DMS 273 treated with DMSO at 0.1 percent for 48 hours (cell line): ENCODE measurements around the gene JPH4.
A peak's percentile ranks its signal among the peaks of the same experiment; 100 is the strongest.
"Not testable (repeated sequence)": the region's sequence is repeated elsewhere in the genome, so short reads cannot be mapped to it uniquely, and the experiment has no call there.

Experiments
- DNase-seq: peaks from one replicate; lab custom pipeline; 2025; lab: John Stamatoyannopoulos, UW

JPH4 gene

DNA sequence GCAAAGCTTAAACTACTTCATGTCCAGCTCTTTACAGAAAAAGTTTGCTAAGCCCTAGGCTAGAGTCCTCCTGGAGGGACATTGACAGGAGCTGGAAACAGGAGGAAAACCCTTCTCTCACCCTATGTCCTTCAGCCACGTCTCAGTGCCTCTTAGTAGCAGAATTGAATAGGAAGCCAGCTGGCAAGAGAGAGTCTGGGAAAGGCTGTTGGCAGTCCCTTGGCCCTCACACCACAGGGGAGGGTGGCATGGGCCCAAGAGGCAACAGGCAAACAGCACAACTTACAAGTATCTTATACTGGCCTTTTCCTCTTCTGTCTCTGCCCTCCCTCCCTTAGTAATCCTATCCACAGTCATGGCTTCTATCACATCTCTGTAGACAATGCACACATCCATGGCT is 29.9 kb upstream of the JPH4 start:
- peak; percentile 47 for DNase-seq

DNA sequence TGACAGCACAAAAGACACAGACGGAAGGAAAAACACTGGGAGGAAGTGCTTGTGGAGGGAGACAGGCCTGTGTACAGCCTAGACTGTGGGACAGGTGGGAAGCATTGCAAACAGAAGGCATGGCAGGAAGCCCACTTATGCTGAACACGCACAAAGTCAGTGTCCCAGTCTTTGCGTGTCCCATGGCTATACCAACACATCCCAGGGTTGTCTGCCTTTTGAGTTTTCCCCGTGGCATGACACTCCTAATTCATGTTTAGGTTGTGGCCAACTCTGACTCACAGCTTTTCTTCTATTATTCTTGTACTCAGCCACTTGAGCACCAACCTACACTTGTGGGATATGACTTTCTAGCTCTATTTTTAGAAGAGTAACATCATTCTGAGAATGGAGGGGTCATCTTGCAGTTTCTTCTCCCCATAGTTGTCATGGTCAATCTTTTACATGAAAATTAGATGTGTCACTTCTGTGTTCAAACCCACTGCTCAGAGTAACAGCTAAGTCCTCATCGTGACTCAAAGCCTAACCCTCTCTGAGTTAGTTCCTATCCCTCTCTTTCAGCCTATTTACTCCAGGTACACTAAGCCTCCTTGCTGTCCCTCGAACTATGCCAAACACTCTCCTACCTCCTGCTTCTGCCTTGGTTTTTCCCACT is 27.5 kb upstream of the JPH4 start:
- no peak for DNase-seq

DNA sequence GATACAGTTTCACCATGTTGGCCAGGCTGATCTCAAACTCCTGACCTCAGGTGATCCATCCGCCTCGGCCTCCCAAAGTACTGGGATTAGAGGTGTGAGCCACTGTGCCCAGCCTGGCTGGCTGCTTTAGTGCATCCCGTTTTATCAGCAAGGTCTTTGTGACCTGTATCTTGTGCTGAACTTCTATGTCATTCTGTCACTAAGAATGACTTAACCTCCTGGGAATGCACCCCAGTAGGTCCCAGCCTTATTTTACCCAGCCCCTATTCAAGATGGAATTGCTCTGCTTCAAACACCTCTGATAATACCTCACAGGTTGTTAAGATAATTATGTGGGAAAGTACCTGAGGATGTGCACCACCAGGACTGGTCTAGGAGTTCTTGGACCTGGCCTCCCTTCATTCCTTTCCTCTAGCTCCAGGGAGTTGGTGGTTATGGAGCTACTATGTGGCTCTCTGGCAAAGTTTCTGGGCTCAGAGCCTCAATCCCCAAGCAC is 26.1 kb upstream of the JPH4 start:
- DNase-seq, result no peak

DNA sequence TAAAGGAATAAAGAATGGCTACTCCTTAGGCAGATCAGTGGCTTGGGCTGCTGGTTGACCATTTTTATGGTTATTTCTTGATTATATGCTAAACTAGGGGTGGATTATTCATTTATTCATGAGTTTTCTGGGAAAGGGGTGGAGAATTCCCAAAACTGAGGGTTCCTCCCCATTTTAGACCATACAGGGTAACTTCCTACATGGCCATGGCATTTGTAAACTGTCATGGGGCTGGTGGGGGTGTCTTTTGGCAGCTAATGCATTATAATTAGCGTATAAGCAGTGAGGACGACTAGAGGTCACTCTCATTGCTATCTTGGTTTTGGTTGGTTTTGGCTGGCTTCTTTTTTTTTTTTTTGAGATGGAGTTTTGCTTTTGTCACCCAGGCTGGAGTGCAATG is 25.6 kb upstream of the JPH4 start:
- no peak for DNase-seq

DNA sequence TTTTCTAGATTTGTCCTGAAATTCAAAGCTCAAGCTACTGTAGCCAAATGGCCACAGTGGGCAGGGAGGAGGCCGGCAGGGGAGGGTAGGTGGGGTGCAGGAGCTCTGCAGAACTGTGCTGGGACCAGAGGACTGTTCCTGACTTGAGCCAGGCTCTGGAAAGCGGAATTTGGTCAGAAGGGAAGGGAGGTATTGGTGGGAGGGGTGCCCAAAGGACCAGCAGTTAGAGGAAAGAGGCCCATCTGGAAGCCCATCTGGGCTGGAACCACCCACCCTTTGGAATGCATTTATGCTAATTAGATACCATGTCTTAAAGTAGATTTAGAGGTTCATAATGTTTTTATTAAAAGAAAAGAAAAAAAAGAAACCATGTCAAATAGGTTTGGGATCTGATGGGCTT is 24.5 kb upstream of the JPH4 start:
- DNase-seq, result peak; percentile 4

DNA sequence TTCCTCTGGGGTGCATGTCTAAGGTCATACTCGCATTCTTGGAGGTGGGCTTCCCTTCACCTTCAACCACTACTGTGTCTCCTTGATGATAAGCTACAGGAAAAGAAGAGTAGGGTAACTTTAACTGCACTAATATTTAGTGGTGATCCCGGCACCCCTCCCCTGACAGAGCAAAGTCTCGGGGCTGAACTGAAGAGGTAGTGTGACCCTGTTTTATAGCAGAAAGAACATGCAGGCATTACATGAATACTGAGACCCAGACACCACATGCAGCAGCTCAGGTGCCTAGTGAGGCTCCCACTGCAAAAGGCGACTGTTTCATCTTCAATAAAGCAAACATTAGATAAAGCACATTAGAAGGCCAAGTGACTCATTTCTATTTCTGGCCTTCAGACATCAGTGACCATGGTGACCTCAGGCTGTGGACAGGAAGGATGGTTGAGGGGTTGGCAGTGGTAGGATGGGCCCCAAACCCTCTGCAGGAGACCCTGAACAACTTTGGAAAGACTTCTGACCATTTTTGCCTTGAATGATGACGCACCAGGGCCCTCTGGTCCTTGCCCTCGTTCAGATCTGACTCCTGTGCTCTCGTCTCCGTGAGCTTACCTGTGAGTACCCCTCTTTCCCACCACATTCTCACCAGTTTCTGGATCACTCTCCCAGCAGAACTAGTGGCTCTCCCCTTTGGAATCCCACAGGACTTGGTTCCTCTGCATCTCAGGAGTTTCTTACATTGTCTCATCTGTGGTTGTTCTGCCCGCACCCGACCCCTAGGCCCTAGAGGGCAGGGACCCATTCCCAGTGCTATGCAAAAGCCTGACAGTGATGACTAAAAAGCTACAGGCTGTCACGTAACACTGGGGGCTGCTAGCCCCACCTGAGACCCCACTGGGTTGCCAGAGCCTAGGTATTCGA is 23.8 kb upstream of the JPH4 start:
- no peak for DNase-seq

DNA sequence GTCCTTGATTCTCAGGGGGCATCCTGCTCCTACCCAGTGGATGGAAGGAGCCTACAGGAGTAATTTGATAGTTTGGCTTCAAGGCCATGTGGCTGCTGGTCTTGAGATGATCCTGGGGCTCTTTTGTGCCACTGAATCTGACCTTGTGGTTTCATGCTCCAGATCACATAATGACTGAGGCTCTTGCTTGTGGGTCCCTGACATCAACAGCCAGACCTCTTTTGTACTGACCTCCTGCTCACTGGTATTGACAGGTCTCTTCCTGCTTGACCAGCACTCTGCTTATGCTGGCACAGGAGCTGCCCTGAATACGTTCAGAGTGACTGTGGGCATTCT is 23.2 kb upstream of the JPH4 start:
- no peak for DNase-seq

DNA sequence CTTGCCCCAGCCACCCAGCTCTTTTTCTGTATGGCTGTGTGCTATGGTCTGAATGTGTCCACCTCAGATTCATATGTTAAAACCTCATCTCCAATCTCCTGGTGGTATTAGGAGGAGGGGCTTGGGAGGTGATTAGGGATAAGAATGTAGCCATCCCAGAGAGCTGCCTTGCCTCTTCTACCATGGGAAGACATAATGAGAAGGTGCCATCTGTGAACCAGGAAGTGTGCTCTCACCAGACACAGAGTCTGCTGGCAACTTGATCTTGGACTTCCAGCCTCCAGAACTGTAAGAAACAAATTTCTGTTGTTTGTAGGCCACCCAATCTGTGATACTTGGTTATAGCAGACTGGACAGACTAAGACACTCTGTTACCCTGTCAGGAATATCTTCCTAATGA is 22.8 kb upstream of the JPH4 start:
- peak; percentile 7 for DNase-seq

DNA sequence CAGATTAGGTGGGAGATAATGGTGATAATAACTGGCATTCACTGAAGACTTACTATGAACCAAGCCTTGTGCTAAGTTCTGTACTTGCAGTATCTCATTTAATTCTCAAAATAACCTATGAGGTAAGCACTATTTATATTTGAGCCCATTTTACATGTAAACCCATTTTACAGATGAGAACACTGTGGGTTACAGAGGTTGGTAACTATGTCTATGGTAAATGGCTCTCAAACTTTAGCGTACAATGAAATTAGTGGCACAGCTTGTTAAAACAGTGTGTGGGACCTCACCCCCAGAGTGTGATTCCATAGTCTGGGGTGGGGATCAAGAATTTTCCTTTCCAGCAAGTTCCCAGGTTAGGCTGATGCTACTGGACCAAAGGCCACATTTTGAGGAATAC is 22.2 kb upstream of the JPH4 start:
- DNase-seq, result no peak

DNA sequence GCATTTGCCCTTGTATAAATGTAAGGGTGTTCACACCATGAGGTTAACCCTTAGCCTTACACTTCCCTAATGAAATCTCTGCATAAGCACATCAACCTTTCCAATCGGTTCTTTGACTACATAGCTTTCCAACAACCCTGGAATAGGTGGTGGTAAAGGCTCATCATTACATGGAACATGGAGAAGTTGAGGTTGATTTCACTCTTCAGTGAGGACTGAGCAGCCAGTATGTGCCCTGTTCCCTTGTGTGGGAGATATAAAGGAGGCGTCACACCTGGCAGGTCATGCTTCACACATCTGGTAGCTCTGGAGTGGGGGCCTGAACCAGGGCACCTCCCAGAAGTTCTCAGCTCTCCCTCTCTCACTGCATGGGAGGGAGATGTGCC is 21.7 kb upstream of the JPH4 start:
- DNase-seq, result no peak

DNA sequence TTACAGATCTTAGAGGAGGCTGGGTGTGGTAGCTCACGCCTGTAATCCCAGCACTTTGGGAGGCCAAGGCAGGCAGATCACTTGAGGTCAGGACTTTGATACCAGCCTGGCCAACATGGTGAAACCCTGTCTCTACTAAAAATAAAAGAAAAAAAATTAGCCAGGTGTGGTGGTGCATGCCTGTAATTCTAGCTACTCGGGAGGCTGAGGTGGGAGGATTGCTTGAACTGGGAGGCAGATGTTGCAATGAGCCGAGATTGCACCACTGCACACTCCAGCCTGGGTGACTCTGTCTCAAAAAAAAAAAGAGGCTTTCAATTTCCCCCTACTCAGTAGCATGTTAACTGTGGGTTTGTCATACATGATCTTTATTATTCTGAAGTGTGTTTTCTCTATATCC is 15.6 kb upstream of the JPH4 start:
- not testable (repeated sequence) for DNase-seq

DNA sequence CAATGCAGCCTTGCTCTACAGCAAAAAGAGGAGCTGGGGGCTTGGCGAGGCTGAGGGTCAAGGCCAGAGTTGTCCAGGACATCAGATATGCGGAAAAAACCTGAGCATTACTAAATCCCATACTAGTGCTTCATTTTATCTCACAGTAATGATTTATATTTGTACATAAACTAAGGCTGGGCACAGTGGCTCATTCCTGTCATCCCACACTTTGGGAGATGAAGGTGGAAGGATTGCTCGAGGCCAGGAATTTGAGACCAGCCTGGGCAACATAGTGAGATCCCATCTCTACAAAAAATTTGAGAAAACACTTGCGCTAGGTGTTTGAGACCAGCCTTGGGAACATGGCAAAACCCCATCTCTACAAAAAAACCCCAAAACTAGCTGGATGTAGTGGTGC is 11.6 kb upstream of the JPH4 start:
- DNase-seq, result no peak

DNA sequence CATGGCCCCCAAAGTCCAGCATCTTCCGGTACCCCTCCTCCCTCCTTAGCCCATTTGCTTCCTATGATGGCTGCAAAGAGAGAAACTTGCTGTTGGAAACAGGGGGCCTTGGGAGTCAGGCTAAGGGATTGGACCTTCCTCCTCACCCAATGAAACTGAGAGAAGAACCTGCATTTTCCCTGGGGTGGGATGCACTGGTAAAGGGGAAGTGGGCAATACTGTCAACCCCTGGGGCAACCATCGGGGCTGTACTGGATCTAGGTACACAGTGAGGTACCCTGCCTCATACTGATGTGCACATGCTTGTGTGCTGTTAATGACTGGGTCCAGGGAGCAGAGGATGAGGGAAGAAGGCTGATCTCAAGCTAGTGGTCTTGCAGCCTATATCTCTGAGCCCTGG is 11.0 kb upstream of the JPH4 start:
- DNase-seq, result no peak

DNA sequence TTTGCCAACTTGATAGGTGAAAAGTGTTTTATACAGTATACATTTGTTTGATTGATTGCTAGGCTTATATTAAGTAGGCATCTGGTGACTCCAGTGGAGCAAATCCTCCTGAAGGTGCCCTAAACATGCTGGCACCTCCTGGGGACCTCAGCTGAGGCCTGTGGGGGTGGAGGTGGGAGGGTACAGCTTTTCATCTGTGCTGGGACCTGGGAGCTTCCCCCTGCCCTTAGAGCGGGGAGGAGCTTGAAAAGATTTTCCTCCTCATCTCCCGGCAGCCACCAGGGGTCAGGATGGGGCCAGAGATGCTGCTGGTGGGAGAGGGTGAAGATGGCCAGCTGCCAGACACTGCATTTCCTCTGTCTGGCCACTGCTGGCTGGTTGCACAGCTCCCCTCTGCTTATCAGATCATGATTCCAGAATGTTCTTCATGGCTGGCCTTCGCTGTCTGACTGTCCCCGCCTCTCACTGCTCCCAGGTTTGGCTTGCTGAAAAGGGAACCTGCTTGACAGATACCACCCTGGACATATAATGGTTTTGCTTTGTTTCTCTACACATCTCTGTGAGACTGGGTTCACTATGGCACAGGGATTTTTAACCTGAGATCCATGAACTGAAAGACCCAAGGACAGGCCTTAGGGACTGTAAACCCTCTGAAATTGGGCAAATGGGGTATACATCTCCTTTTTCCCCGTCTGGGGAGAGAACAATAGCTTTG is 10.5 kb upstream of the JPH4 start:
- DNase-seq, result peak; percentile 69

DNA sequence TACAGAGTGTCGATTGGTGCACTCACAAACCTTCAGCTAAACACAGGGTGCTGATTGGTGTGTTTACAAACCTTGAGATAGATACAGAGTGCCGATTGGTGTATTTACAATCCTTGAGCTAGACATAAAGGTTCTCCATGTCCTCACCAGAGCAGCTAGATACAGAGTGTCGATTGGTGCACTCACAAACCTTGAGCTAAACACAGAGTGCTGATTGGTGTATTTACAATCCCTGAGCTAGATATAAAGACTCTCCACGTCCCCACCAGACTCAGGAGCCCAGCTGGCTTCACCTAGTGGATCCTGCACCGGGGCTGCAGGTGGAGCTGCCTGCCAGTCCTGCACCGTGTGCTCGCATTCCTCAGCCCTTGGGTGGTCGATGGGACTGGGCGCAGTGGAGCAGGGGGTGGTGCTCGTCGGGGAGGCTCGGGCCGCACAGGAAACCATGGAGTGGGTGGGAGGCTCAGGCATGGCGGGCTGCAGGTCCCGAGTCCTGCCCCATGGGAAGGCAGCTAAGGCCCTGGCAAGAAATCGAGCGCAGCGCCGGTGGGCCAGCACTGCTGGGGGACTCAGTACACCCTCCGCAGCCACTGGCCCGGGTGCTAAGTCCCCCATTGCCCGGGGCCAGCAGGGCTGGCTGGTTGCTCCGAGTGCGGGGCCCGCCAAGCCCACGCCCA is 6.1 kb upstream of the JPH4 start:
- DNase-seq, result not testable (repeated sequence)

DNA sequence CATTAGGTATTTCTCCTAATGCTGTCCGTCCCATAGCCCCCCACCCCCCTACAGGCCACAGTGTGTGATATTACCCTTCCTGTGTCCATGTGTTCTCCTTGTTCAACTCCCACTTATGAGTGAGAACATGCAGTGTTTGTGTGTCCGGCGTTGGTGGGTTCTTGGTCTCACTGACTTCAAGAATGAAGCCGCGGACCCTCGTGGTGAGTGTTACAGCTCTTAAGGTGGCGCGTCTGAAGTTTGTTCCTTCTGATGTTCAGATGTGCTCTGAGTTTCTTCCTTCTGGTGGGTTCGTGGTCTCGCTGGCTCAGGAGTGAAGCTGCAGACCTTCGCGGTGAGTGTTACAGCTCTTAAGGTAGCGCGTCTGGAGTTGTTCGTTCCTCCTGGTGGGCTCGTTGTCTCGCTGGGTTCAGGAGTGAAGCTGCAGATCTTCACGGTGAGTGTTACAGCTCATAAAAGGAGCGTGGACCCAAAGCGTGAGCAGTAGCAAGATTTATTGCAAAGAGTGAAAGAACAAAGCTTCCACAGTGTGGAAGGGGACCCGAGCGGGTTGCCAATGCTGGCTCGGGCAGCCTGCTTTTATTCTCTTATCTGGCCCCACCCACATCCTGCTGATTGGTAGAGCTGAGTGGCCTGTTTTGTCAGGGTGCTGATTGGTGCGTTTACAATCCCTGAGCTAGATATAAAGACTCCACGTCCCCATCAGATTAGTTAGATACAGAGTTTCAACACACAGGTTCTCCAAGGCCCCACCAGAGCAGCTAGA is 5.4 kb upstream of the JPH4 start:
- not testable (repeated sequence) for DNase-seq

DNA sequence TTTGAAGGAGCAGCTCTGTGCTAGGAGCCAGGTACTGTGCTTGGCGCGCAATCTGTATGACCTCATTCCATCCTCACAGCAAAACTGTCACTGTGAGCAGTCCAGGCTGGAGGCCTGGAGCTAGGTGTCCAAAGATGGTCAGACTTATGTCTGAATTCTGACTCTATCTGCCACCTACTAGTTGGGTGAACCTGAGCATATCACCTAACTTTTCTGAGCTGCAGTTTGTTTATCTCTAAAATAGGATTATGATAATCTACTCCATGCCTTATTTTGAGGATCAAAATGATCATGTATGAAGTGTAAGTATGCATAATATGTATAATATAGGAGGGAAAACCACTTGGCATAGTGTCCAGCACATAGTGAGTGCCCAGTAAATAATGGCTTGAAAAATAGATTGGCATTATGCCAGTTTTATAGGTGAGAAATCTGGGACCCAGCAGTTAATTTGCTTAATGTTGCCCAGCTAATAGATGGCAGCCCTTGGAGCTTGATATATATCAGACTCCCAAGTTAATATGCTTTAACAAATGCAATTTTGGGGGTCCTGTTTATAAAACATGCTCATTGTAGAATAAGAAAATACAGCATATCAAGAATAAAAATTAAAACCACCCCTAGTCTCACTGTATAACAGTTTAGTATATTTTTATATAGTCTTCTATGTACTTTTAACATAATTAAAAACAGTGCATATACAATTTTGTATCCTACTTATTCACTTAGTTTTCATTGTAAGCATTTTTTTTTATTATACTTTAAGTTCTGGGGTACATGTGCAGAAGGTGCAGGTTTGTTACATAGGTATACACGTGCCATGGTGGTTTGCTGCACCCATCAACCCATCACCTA is 4.5 kb upstream of the JPH4 start:
- DNase-seq, result no peak

DNA sequence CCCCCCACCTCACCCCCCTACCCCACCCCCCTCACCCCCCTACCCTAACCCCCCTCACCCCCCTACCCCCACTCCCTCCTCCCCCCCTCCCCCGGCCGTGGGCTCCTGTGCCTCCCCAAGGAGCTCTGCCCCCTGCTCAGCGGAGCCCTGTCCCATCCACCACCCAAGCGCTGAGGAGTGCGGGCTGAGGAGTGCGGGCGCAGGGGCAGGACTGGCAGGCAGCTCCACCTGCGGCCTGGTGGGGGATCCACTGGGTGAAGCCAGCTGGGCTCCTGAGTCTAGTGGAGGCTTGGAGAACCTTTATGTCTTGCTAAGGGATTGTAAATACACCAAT is 2.3 kb upstream of the JPH4 start:
- no peak for DNase-seq

DNA sequence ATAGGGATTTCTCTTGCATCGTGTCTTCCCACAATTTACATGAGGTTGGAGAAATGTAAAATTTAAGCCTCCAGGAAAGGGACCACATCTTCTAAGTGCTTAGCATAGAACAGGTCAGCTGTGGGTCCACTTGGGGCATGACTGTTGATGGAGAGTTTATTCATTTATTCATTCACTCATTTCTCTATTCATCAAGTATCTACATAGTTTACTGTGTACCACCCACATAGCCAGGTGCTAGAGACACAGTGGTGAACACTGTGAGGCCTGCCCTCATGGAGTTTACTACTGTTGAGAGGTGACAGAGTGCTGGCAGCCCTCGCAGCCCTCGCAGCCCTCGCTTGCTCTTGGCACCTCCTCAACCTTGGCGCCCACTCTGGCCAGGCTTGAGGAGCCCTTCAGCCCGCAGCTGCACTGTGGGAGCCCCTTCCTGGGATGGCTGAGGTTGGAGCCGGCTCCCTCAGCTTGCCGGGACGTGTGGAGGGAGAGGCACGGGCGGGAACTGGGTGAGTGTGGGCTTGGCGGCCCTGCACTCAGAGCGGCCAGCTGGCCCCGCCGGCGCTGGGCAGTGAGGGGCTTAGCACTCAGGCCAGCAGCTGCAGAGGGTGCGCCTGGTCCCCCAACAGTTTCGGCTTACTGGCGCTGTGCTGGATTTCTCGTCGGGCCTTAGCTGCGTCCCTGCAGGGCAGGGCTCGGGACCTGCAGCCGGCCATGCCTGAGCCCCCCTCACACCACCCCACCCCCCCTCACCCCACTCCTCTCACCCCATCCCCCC is 1.7 kb upstream of the JPH4 start:
- DNase-seq, result no peak

DNA sequence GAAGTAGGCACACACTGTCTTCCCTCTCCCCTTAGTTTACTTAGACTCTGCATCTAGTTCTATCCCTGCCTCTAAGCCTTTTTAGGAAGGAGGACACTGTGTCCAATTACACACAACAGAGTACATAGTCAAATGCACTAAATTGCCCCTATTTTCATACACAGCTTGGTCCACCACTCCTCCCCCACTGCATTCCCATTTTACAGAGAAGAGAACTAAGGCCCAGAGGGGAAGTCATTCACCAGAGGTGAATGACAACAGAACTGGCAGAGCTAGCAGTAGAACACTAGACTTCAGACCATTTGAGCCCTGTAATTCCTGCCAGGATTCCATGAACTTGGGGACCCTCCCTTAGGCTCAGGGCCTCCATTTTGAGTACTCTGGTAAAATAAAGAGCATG is 1.1 kb upstream of the JPH4 start:
- no peak for DNase-seq
